MV-4-11 (cell line): ENCODE data around the gene MAST4.

Experiments
- DNase-seq: peaks from one replicate; lab custom pipeline; 2025; lab: John Stamatoyannopoulos, UW

The MAST4 gene

GRCh38 chr5:67133217-67133616 is 537.0 kb downstream of the MAST4 start:
- no peak for DNase-seq

- no peak for DNase-seq
Observed at GRCh38 chr5:67133776-67134175, 537.6 kb downstream of the MAST4 start.

GRCh38 chr5:67135381-67135984 is 539.3 kb downstream of the MAST4 start:
- no peak for DNase-seq

- DNase-seq = no peak
Observed at GRCh38 chr5:67139030-67139429, 542.8 kb downstream of the MAST4 start.

- no peak for DNase-seq
Observed at GRCh38 chr5:67140413-67140812, 544.2 kb downstream of the MAST4 start.

- DNase-seq = no peak
Observed at GRCh38 chr5:67141644-67142043, 545.5 kb downstream of the MAST4 start.

- DNase-seq = no peak
Observed at GRCh38 chr5:67142816-67143215, 546.6 kb downstream of the MAST4 start.

- no peak for DNase-seq
Observed at GRCh38 chr5:67143549-67143948, 547.4 kb downstream of the MAST4 start.

GRCh38 chr5:67144183-67144639 is 548.0 kb downstream of the MAST4 start:
- DNase-seq = no peak

GRCh38 chr5:67146574-67146973 is 550.4 kb downstream of the MAST4 start:
- peak; percentile 84 for DNase-seq

GRCh38 chr5:67146981-67147380 is 550.8 kb downstream of the MAST4 start:
- DNase-seq = no peak

- DNase-seq = peak; percentile 29
Observed at GRCh38 chr5:67147760-67148159, 551.6 kb downstream of the MAST4 start.

- DNase-seq = no peak
Observed at GRCh38 chr5:67149057-67149950, 553.1 kb downstream of the MAST4 start.

- no peak for DNase-seq
Observed at GRCh38 chr5:67149951-67150523, 553.8 kb downstream of the MAST4 start.

- no peak for DNase-seq
Observed at GRCh38 chr5:67152400-67152799, 556.2 kb downstream of the MAST4 start.

- no peak for DNase-seq
Observed at GRCh38 chr5:67153292-67153691, 557.1 kb downstream of the MAST4 start.

GRCh38 chr5:67154556-67155206 is 558.5 kb downstream of the MAST4 start:
- no peak for DNase-seq

- DNase-seq = peak; percentile 11
Observed at GRCh38 chr5:67156976-67157583, 560.9 kb downstream of the MAST4 start.

- no peak for DNase-seq
Observed at GRCh38 chr5:67160272-67160671, 564.1 kb downstream of the MAST4 start.

- DNase-seq = no peak
Observed at GRCh38 chr5:67160985-67161384, 564.8 kb downstream of the MAST4 start.

GRCh38 chr5:67161767-67162166 is 565.6 kb downstream of the MAST4 start:
- no peak for DNase-seq

- DNase-seq = no peak
Observed at GRCh38 chr5:67163231-67163756, 567.1 kb downstream of the MAST4 start.
